HCT116 (cell line): ENCODE results near the gene IQGAP2.

Source experiments
- CEBPB ChIP-seq: IDR thresholded peaks from 2 replicates; pipeline ENCODE4 v1.6.1; 2012; ENCODE audit warnings: low read depth
- EZH2 ChIP-seq: fragments of 200-600 bp; sonication (generic); IDR thresholded peaks from 2 replicates; pipeline ENCODE4 v1.6.1; 2017; ENCODE audit warnings: antibody characterized with exemption, mixed run types
- JUND ChIP-seq: IDR thresholded peaks from 2 replicates; pipeline ENCODE4 v1.6.1; 2012
- POLR2A ChIP-seq: IDR thresholded peaks from 2 replicates; pipeline ENCODE4 v1.7.0; 2011; ENCODE audit warnings: borderline replicate concordance; ENCODE audit not compliant: insufficient read depth, insufficient read length; ENCODE audit errors: extremely low read depth
- POLR2AphosphoS5 ChIP-seq: IDR thresholded peaks from 2 replicates; pipeline ENCODE4 v1.6.1; 2011; ENCODE audit warnings: mild to moderate bottlenecking, low read depth, low read length, moderate library complexity
- RAD21 ChIP-seq: IDR thresholded peaks from 2 replicates; pipeline ENCODE4 v1.6.1; 2012; ENCODE audit warnings: low read depth, mild to moderate bottlenecking
- SRF ChIP-seq: IDR thresholded peaks from 2 replicates; pipeline ENCODE4 v1.6.1; 2012; ENCODE audit warnings: low read depth
- ZNF274 ChIP-seq: fragments of 200-500 bp; sonication (Bioruptor generic); IDR thresholded peaks from 2 replicates; pipeline ENCODE4 v1.6.1; 2014; ENCODE audit warnings: mild to moderate bottlenecking, low read depth, low read length, inconsistent platforms
- TF ChIP-seq, protein P1 (sequence below), 3 experiments: fragments of 200-600 bp in 1 of 3; sonication (generic) in 1 of 3; IDR thresholded peaks in 2 of 3; conservative IDR thresholded peaks in 1 of 3; 2 replicates each; pipeline ENCODE4 v1.5.1; 2012 to 2017; ENCODE audit warnings: low read depth in 2 of 3, low read length in 2 of 3, antibody characterized with exemption in 1 of 3, borderline replicate concordance in 1 of 3, control low read depth in 1 of 3, mild to moderate bottlenecking in 1 of 3, mixed read lengths in 1 of 3, mixed run types in 1 of 3, moderate library complexity in 1 of 3; ENCODE audit not compliant: insufficient read depth in 1 of 3
- TF ChIP-seq, protein P2 (sequence below): IDR thresholded peaks from 2 replicates; pipeline ENCODE4 v1.6.1; 2012; ENCODE audit warnings: low read depth

DNA sequence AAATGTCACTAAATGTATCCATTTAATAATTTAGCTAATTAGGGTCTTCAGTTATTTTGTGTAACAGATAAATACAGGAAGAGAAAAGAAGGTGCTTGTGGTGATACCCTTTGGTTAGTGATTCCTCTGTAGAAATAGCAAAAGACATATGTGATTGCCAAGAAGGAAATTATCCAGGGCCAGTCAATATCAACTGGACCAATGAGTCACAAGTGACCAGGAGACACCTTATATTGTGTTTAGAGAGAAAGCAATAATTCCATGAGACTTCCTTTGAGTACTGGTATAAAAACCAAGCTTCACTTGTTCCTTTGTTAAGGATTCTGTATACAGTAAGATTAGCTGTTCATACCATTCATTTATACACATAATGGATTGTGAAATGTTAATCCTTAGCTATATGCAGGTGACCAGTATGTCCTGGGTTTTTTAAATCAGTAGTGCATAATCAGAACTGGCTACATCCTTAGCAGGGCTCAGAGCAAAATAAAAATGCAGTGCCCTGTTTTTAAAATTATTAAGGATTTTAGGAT lies 301.1 kb downstream of the IQGAP2 start:
- TF ChIP-seq, protein P1, sequence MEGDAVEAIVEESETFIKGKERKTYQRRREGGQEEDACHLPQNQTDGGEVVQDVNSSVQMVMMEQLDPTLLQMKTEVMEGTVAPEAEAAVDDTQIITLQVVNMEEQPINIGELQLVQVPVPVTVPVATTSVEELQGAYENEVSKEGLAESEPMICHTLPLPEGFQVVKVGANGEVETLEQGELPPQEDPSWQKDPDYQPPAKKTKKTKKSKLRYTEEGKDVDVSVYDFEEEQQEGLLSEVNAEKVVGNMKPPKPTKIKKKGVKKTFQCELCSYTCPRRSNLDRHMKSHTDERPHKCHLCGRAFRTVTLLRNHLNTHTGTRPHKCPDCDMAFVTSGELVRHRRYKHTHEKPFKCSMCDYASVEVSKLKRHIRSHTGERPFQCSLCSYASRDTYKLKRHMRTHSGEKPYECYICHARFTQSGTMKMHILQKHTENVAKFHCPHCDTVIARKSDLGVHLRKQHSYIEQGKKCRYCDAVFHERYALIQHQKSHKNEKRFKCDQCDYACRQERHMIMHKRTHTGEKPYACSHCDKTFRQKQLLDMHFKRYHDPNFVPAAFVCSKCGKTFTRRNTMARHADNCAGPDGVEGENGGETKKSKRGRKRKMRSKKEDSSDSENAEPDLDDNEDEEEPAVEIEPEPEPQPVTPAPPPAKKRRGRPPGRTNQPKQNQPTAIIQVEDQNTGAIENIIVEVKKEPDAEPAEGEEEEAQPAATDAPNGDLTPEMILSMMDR (IDR thresholded peaks at IDR 0.05 in 2 of 3, conservative IDR thresholded peaks at IDR 0.05 in 1 of 3; ENCODE audit: borderline replicate concordance in 1 of 3, insufficient read depth in 1 of 3, low read depth in 2 of 3, low read length in 2 of 3), result no peak
- TF ChIP-seq, protein P2, sequence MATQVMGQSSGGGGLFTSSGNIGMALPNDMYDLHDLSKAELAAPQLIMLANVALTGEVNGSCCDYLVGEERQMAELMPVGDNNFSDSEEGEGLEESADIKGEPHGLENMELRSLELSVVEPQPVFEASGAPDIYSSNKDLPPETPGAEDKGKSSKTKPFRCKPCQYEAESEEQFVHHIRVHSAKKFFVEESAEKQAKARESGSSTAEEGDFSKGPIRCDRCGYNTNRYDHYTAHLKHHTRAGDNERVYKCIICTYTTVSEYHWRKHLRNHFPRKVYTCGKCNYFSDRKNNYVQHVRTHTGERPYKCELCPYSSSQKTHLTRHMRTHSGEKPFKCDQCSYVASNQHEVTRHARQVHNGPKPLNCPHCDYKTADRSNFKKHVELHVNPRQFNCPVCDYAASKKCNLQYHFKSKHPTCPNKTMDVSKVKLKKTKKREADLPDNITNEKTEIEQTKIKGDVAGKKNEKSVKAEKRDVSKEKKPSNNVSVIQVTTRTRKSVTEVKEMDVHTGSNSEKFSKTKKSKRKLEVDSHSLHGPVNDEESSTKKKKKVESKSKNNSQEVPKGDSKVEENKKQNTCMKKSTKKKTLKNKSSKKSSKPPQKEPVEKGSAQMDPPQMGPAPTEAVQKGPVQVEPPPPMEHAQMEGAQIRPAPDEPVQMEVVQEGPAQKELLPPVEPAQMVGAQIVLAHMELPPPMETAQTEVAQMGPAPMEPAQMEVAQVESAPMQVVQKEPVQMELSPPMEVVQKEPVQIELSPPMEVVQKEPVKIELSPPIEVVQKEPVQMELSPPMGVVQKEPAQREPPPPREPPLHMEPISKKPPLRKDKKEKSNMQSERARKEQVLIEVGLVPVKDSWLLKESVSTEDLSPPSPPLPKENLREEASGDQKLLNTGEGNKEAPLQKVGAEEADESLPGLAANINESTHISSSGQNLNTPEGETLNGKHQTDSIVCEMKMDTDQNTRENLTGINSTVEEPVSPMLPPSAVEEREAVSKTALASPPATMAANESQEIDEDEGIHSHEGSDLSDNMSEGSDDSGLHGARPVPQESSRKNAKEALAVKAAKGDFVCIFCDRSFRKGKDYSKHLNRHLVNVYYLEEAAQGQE, result no peak
- TF ChIP-seq POLR2A (no peak), EZH2 (no peak), ZNF274 (no peak), RAD21 (no peak), POLR2AphosphoS5 (no peak), JUND (no peak), SRF (no peak), CEBPB (no peak)
